GM19463 (cell line): ENCODE data around the gene TMEM200C.
"Not testable (repeated sequence)": the region's sequence is repeated elsewhere in the genome, so short reads cannot be mapped to it uniquely, and the experiment has no call there.

Experiments
- ATAC-seq: cut with Tn5 transposase; IDR thresholded peaks from one replicate; pipeline ENCODE4 v1.9.1; 2021; ENCODE audit warnings: mild to moderate bottlenecking, moderate library complexity; ENCODE audit not compliant: unreplicated experiment

The TMEM200C gene

DNA sequence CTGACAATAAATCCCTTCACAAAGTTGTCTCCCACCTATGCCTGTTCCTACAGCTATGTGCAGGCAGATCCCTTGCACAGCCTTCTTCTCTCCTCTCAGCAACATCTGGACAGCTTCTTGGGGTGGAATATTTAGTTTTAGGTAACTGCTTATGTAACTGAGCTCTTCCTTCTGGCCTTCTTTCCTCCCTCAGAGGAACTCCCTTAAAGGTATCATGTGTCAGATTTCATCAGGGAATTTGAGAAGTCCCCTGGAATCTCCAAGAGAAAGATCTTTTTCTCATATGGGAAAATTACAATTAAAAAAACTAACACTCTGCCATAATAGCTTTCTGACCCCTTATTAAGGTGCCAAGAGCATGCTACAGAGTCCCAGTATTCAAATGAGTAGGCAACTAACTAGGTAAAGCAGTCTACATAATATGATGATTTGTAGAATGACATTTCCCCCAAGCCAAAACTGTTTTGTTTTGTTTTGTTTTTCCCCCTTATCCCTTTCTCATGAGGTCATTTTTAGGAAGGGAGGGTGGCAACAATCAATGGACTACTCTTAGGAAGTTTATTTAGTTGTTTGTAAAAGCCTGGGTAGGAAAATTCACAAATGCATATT is 2.4 kb downstream of the TMEM200C start:
- ATAC-seq, result no peak

DNA sequence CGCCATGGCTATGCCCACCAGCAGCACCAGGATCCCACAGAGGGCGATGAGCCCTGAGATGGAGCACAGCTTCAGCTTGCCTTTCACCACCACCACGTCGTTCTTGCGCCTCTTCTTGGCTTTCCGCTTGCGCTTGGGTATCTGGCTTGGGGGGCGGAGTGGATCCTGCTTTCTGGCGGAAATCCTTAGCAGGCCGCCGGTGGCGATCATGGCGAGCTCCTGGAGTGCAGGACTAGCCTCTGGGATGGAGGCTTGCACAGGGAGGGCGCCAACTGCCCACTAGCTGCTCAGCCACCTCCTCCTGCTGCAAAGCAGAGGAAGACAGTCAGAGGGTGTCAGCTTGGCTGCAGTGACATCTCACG is 3.5 kb downstream of the TMEM200C start:
- no peak for ATAC-seq

DNA sequence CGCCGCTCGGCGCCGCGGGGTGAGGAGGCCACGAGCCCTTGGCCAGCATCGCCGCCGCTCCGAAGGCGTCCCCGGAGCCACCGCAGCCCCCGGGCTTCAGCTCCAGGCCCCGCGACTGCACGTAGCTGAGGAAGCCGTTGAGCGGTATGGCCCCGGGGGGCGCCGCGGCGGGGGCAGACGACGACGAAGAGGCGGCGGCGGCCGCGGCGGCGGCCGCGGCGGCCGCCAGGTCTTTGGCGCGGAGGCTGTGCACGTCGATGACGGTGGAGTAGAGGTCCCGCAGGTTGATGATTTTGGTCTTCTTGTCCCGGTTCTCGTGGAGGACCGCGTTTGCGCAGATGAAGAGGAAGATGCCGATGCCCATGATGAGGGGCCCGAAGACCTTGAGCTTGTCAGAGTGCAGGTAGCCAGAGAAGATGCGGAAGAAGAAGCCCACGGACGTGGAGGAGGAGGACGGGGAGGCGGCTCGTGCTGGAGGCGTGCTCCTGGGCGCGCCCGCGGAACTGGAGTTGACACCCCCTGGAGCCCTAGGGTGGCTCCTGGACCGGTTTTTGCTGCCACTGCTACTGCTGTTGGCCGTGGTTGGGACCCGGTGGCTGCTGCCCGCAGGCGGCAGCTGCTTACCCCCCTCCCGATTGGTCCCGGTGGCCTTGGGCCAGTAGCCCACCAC is 4.0 kb downstream of the TMEM200C start:
- no peak for ATAC-seq

DNA sequence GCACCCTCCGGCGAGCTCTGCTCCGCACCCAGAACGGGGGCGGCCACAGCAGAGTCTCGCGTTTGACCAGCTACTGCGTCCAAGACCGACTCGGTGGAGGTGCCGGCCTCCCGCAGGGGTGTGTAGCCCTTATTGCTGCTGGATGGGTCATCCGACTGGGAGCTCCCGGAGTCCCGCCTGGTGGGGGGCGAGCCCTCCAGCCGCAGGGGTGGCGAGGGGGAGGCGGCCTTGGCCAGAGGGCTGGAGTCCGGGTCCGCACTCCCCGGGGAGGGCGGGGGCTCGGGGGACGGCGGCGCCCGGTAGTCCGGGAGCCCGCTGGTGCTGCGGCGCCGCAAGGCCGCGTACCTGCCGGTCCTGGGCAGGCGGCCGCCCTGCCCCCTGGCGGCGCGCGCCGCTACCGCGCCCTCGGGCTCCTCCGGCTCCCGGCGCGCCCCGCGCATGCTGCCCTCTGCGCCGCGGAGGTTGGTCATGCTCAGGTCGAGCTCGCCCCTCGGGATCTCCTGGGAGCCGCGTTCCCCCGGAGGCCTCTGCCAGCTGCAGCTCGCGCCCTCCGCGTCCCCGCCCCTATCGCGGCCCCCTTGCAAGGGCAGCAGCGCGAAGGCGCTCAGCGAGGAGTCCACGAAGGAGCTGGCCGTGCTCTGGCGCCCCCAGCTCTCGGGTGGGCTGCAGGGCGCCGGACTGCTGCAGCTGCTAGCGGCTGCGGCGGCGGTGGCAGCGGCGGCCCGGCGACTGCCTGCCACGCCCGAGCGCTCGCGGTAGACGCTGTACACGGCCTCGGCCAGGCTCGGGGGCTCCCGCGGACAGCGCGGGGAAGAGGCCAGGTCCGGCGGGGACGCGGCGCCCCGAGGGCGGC is 4.8 kb downstream of the TMEM200C start:
- ATAC-seq, result peak; percentile 86

DNA sequence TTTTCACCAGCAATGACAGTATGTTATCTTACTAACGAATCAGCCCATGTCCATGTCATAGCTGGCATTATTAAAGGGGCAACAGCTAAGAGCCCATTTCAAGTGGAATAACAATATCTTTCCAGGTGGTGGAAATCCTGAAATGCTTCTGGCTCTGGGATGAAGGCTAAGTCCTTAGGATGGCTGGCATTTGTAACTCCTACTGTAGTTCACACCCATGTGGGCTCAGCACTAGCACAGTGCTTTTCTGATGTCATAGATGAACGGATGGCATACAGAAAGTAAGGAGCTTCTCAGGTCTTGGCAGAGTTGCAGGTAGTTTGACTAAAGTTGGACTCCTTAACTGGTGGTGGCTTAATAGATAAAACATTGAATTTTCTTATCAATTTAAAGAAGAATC is 10.0 kb downstream of the TMEM200C start:
- ATAC-seq, result no peak

DNA sequence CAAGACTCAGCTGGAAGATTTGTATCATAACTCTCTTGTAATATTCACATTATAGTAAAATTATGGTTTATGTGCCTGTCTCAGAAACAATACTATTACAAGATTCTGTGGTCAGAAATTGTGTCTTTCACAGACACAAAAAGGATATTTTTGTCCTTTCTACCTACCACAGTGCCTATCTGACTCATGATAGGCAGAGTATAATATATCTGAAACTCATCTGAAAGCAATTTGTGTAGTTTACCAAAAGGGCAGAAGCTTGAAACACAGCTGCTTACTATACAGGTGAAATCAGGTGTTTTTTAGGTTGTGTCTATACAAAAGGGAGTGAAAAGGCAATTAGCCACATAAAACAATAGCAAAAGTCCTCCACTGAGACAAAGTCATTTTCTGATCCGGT is 10.9 kb downstream of the TMEM200C start:
- ATAC-seq, result no peak

DNA sequence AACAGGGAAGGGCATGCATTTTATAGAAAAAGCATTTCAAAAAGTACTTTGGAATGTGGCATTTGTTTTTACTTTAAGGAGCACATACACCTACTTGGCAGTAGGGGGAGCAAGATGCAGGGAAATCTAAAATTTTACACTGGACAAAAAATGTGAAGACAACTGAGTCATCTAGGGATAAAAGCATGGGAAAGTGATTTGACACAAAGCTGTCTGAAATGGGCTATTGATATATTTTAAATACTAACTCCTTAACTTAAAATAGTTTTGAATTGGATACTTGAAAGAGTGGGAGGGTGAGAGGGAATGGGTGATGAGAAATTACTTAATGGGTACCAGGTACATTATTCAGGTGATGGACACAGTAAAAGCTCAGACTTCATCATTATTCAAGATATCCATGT is 15.8 kb downstream of the TMEM200C start:
- ATAC-seq, result no peak

DNA sequence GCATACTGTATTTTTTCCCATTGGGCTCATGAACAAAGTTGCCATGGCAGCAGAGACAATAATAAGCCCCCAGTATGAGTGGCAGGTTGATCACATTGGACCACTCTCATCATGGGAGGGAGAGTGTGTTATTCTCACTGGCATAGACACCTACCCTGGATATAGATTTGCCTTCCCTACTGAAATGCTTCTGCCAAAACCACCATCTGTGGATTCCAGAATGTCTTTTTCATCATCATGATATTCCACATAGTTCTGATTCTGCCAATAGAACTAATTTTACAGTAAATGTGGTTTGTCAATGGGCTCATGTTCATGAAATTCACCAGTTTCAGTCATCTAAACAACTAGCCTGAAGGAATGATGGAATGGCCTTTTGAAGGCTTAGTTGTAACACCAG is 18.4 kb downstream of the TMEM200C start:
- no peak for ATAC-seq

DNA sequence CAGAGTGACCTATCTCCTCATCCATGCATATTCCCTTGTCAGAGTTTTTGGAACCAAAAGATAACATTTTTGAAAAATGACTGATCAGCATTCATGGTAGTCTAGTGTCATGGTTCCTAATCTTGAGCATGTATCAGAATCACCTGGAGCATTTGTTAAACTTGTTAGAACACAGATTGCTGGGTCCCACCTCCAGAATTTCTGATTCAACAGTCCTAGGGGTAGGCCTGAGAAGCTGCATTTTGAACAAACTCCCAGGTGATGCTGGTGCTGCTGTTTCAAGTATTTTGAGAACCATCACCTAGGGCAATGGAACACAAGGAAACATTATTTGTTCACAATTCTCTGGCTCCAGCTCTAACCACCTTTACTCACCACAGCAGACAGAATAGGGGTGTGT is 21.0 kb downstream of the TMEM200C start:
- no peak for ATAC-seq

DNA sequence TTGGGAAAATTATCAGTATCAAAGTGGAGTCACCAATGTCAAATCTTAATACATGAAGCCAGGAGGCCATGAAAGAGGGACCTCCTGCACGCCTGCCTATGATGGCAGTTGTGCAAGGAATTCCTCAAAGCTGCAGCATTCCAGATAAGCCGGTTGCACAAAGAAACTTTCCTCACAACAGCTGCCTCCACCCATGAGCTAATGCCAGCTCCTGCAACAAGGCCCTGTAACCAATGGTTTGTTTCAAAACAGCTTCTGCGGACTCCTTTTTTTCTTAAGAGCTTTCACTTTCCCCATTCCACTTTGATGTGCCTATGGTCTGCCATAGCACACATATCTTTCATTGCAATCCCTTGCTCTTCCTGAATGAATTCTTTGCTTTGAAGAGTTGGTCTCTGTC is 22.4 kb downstream of the TMEM200C start:
- no peak for ATAC-seq

DNA sequence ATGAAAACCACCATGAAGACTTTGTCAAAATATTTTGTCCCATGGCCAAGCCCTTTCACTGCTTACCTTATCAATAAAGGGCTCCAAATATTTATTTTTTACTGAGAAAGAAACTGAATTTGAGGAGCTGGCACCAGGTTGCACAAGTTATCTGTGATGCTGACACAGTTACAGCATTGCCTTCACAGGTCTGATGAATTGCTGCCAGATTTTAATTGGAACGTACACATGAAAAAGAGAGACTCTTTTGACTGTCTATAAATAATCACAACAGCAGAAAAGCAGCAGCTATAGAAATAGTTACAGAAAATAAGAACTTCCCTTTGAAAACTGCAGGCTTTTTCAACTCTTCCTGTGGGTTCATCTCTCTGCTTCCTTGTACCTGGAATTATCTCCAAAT is 23.9 kb downstream of the TMEM200C start:
- no peak for ATAC-seq

DNA sequence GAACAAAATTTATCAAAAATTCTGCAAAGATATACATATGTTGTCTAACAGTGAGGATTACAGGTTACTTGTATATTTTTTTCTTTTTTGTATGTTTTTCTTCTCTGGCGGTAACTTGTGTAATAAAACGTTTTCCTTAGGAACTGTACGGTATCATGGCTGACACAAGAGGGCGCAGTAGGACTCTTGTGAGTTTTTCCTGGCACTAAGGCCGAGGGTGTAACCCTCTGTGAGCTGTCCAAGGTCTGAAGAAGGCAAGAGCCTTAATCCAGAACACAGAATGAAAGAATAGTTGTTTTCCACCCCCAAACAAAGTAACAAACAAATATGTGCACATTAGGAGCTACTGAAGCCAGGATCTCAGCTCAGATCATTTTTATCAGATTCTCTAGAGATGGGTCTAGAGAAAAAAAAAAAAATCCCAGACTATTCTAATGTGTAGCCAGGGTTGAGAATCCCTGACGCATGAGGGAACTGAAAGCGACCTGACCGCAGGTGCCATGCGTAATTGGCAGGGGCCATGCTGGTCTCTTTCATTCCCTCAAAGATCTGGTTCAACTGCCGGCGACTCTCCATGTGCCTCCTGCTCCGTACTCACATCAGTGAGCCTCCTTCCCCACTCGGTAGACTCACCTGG is 27.0 kb downstream of the TMEM200C start:
- ATAC-seq, result peak; percentile 80

DNA sequence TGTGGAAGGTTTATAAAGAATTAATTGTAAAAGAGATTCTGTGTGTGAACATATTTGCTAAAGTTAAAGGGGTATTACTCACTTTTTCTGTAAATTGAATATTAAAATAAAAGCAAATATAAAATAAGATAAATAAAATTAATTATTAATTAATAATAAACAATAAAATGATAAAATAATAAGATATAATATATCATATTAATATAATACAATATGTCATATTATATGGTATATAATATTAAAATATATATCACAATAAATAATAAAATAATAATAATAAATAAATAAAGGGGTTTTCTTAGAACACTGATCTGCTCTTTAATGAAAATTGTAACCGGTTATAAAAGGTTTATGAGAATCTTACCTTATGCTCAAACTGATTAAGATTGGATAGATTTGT is 29.8 kb downstream of the TMEM200C start:
- ATAC-seq, result no peak

DNA sequence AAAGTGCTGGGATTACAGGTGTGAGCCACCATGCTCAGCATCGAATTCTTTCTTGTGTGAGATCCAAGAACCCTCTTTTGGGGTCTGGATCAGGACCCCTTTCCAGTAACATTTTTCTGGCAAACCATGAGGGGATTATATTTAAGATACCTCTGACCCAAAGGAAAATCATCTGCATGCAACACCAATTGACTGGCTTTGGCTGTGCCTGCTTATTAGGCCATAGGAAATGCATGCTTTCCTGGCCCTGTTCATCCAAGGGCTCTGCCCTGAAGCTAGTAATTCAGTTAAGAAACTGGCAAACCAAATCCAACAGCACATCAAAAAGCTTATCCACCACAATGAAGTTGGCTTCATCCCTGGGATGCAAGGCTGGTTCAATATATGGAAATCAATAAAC is 33.2 kb downstream of the TMEM200C start:
- ATAC-seq, result not testable (repeated sequence)

DNA sequence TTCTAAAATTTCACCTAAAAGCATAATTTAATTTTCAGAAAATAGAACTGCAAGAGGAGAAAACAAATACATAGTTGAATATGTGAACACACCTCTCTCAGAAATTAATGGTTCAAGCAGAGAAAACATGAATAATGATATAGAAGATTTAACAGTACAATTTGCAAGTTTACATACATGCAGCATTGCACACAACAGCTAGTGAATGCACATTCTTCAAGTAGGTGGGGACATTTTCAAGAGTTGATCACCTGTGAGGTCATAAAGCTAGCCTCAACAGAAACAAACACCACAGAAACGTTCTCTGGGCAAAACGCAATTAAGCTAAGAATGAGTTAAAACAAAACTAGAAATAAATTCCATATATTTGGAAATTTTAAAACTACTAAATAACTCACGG is 38.1 kb downstream of the TMEM200C start:
- no peak for ATAC-seq

DNA sequence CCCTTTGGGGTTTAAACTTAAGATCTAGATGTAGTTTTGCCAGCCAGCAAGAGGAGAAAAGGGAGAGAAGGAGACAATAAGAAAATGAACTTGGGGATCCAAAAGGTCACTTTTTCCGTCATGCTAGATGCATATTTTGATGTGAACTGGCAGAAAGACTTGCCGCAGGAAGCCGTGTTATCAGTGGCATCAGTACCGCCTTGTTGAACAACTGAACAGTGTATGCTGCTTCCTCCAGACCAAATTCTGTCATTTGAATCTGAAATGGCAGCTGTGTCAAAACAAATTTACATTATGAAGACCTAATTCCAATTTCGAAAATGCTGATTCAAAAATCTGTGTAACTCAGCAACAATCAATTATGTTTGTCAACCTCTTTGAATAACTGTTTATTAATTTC is 42.1 kb downstream of the TMEM200C start:
- no peak for ATAC-seq

DNA sequence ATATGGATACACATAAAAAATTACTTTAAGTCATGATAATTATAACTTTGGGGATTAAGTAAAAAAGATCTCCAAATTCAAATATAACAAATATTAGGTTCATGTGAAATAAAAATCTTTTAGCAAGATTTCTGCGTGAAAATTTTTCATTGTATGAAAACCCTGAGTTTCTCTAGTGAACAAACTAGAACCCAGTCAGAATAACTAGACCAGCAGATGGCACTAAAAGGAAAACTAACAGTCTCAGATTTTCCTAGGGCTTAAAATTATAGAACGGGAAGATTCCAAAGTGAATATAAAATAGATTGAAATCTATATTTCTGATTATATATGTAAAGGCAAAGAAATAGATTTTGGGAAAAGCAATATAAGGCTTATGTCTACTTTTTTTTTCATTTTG is 43.3 kb downstream of the TMEM200C start:
- ATAC-seq, result no peak

DNA sequence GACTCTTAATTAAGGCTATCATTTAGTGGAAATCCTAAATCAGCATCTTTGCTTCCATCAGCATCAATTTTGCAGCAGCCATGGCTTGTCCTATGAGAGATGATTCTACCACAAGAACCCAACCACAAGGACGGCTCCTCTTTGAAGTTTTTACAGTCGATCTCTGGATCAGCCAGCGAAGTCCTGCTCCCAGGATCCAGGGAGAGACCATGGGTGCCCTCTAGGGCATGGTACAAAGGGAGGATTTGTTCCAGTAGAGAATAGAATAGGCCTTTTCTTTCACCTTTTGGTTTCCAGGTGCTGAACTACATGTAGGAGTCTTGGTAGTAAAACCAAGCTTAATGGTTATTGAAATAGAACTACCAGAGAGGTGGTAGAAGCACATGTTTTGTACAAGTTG is 52.7 kb downstream of the TMEM200C start:
- ATAC-seq, result no peak

DNA sequence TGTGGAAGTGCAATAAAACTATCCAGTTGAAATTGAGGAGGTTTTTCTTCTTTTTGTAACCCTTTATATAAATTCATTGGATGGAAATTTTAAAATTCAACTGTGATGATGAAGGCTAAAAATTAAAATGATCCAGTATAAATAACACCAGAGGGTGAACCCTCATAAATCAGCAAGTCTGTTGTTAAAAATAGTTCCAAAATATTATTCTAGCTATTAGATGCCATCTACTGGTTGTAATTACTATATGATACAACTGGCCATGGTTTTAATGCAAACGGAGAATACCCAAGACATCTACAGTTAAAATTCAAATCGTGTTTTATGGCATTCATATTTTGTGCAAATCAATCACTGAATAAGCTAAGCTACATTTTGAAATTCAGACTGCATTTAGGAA is 53.8 kb downstream of the TMEM200C start:
- ATAC-seq, result no peak

DNA sequence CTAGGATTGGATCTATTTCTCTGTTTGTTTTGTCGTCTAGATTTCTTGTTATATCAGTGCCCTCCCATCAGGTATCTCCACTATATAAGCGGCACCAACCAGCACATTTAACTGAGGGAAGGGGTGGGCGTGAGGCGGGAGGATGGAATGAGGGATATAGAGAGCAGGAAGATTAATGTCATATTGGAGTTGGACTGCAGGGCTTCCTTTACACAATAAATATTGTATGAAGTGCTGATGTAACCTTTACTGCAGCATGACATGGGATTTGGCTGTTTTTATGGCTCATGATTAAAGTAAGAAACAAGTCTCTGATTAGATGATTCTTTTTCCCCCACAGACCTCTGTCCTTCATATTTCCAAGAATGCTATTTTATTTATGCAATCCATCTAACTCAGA is 54.8 kb downstream of the TMEM200C start:
- ATAC-seq, result no peak

DNA sequence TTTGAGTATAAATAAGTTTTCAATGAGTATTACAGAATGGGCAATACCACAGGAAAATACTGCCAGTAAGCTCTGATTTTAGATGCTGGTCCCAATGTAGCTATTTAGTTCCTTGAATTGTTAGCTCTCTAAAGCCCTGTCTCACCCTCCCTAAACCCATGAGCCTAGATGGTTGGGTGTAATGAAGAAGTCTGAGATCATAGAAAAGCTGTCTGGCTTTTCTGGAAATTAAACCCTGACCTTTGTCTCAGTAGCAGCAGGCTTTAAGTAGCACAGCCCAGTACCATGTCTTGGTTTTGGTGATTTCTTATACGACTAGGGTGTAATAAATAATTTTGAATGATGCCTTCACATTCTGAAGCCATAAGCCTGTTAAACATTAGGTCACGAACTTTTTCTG is 55.3 kb downstream of the TMEM200C start:
- ATAC-seq, result no peak

DNA sequence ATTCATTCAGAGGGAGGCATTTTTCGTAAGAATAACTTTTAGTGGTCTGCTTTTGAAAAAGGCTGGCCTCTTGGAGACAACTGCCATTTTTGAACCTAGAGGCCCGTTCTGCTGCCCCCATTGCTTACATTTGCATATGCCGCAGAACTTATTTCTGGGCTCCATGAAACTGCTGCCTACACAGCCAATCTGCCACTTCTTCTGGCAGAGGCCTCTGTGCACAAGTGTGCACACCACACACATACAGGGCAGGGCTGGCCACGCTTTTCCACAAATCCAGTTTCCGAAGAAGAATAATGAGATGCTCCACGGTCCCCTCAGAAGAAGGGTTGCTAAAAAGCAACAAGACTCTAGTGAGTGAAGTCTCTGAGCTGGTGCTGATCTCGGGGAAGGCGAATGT is 56.2 kb downstream of the TMEM200C start:
- no peak for ATAC-seq
